IMR-90 (cell line): ENCODE data around the gene FOSL2.

Source experiments
- BHLHE40 ChIP-seq: fragments of 150-350 bp; IDR thresholded peaks from 2 replicates; pipeline ENCODE4 v1.6.1; 2016; ENCODE audit warnings: mild to moderate bottlenecking, low read depth, low read length
- CEBPB ChIP-seq: IDR thresholded peaks from 2 replicates; pipeline ENCODE4 v1.6.1; 2012; ENCODE audit warnings: low read depth, low read length, improper control_type of control experiment
- CHD1 ChIP-seq: IDR thresholded peaks from 2 replicates; pipeline ENCODE4 v1.6.1; 2012; ENCODE audit warnings: low read depth, low read length, improper control_type of control experiment
- CTCF ChIP-seq: conservative IDR thresholded peaks from 2 replicates; pipeline ENCODE4 v1.5.1; 2012; ENCODE audit warnings: mild to moderate bottlenecking, low read depth, low read length, improper control_type of control experiment
- ELK1 ChIP-seq: fragments of 150-350 bp; IDR thresholded peaks from 2 replicates; pipeline ENCODE4 v1.6.1; 2016; ENCODE audit warnings: low read depth, mild to moderate bottlenecking, low read length, moderate library complexity, borderline replicate concordance
- MXI1 ChIP-seq: IDR thresholded peaks from 2 replicates; pipeline ENCODE4 v1.6.1; 2012; ENCODE audit warnings: low read depth, mild to moderate bottlenecking, low read length, moderate library complexity, borderline replicate concordance
- RCOR1 ChIP-seq: IDR thresholded peaks from 2 replicates; pipeline ENCODE4 v1.6.1; 2012; ENCODE audit warnings: mild to moderate bottlenecking, low read length, improper control_type of control experiment; ENCODE audit not compliant: insufficient replicate concordance

- TF ChIP-seq CTCF (no peak), BHLHE40 (no peak), RCOR1 (no peak), CEBPB (no peak), ELK1 (no peak), MXI1 (no peak), CHD1 (no peak)
Observed at GRCh38 chr2:28438532-28439063, 45.9 kb downstream of the FOSL2 start.
